ENCODE measurements around the gene IL15RA.

The IL15RA gene

GRCh38 chr10:5988336-5988920 is 11.1 kb upstream of the IL15RA start:
- Histone ChIP-seq H3K36me3 (no peaks in the 10 kb centered on the region), H3K27ac (no peak overlapping the region), H3K4me3 (no peak overlapping the region), H3K4me2 (no peak overlapping the region), H3K4me1 (0 out of 2 replicates have a peak, but pooled peaks cover 5% of the 10 kb centered on the region), H4K20me1 (no peaks in the 10 kb centered on the region), H3K9me3 (peaks cover 14% of the 10 kb centered on the region), H3K9ac (no peak overlapping the region), H3K27me3 (no peaks in the 10 kb centered on the region)
- TF ChIP-seq Cebpa-rat (IDR thresholded peaks at IDR 0.05), result no peak

- Histone ChIP-seq H3K4me2 (no peak overlapping the region), H3K9ac (no peak overlapping the region), H4K20me1 (no peaks in the 10 kb centered on the region), H3K9me3 (peaks cover 14% of the 10 kb centered on the region), H3K4me1 (0 out of 2 replicates have a peak, but pooled peaks cover 5% of the 10 kb centered on the region), H3K36me3 (no peaks in the 10 kb centered on the region), H3K27me3 (no peaks in the 10 kb centered on the region), H3K27ac (no peak overlapping the region), H3K4me3 (no peak overlapping the region)
- TF ChIP-seq Cebpa-rat (IDR thresholded peaks at IDR 0.05), result no peak
Measured at GRCh38 chr10:5987747-5988146, 10.4 kb upstream of the IL15RA start.

- Histone ChIP-seq H3K36me3 (no peaks in the 10 kb centered on the region), H3K27me3 (no peaks in the 10 kb centered on the region), H4K20me1 (no peaks in the 10 kb centered on the region), H3K4me1 (0 out of 2 replicates have a peak, but pooled peaks cover 5% of the 10 kb centered on the region), H3K9me3 (no peaks in the 10 kb centered on the region), H3K4me3 (no peak overlapping the region), H3K4me2 (no peak overlapping the region), H3K9ac (no peak overlapping the region), H3K27ac (no peak overlapping the region)
- no peak for TF ChIP-seq Cebpa-rat (IDR thresholded peaks at IDR 0.05)
Measured at GRCh38 chr10:5985029-5985428, 7.7 kb upstream of the IL15RA start.

GRCh38 chr10:5983774-5984173 is 6.4 kb upstream of the IL15RA start:
- TF ChIP-seq Cebpa-rat (IDR thresholded peaks at IDR 0.05), result no peak
- Histone ChIP-seq H3K9ac (no peak overlapping the region), H3K27ac (no peak overlapping the region), H3K9me3 (no peaks in the 10 kb centered on the region), H3K4me1 (0 out of 2 replicates have a peak, but pooled peaks cover 5% of the 10 kb centered on the region), H4K20me1 (no peaks in the 10 kb centered on the region), H3K4me3 (no peak overlapping the region), H3K4me2 (no peak overlapping the region), H3K36me3 (no peaks in the 10 kb centered on the region), H3K27me3 (no peaks in the 10 kb centered on the region)

- Histone ChIP-seq H3K4me3 (no peak overlapping the region), H3K27me3 (no peaks in the 10 kb centered on the region), H3K4me1 (peaks cover 11% of the 10 kb centered on the region), H4K20me1 (no peaks in the 10 kb centered on the region), H3K9ac (no peak overlapping the region), H3K4me2 (no peak overlapping the region), H3K9me3 (no peaks in the 10 kb centered on the region), H3K36me3 (no peaks in the 10 kb centered on the region), H3K27ac (no peak overlapping the region)
- no peak for TF ChIP-seq Cebpa-rat (IDR thresholded peaks at IDR 0.05)
Measured at GRCh38 chr10:5981529-5981928, 4.2 kb upstream of the IL15RA start.

- TF ChIP-seq Cebpa-rat (IDR thresholded peaks at IDR 0.05), result no peak
- no peaks in the 10 kb centered on the region for H3K9me3 ChIP-seq
- H3K4me2 ChIP-seq, result peak overlapping the region; percentile 95
- peaks cover 16% of the 10 kb centered on the region for H3K4me1 ChIP-seq
- H3K9ac ChIP-seq, result peak overlapping the region; percentile 83; the same call in 1 of the 2 replicates
- peak overlapping the region; percentile 83 for H3K4me3 ChIP-seq
- H3K27ac ChIP-seq, result no peak overlapping the region
- H4K20me1 ChIP-seq, result no peaks in the 10 kb centered on the region
- H3K27me3 ChIP-seq, result no peaks in the 10 kb centered on the region
- H3K36me3 ChIP-seq, result no peaks in the 10 kb centered on the region
Measured at GRCh38 chr10:5978230-5978489, 817 bp upstream of the IL15RA start.

GRCh38 chr10:5976512-5977470 is 552 bp downstream of the IL15RA start:
- TF ChIP-seq Cebpa-rat (IDR thresholded peaks at IDR 0.05), result no peak
- Histone ChIP-seq H3K4me2 (peak overlapping the region; percentile 95), H3K36me3 (no peaks in the 10 kb centered on the region), H3K4me1 (peaks cover 16% of the 10 kb centered on the region), H3K27ac (peak overlapping the region; percentile 84), H4K20me1 (no peaks in the 10 kb centered on the region), H3K9me3 (no peaks in the 10 kb centered on the region), H3K27me3 (no peaks in the 10 kb centered on the region), H3K4me3 (peak overlapping the region; percentile 83), H3K9ac (peak overlapping the region; percentile 83)

- TF ChIP-seq Cebpa-rat (IDR thresholded peaks at IDR 0.05), result peak; percentile 71; the same call in 1 of the 2 replicates
- H3K9me3 ChIP-seq, result no peaks in the 10 kb centered on the region
- H4K20me1 ChIP-seq, result no peaks in the 10 kb centered on the region
- H3K4me1 ChIP-seq, result peaks cover 16% of the 10 kb centered on the region
- peak overlapping the region; percentile 83 for H3K4me3 ChIP-seq
- H3K9ac ChIP-seq, result peak overlapping the region; percentile 83; the same call in 1 of the 2 replicates
- no peak overlapping the region for H3K27ac ChIP-seq
- H3K36me3 ChIP-seq, result no peaks in the 10 kb centered on the region
- peak overlapping the region; percentile 95 for H3K4me2 ChIP-seq
- no peaks in the 10 kb centered on the region for H3K27me3 ChIP-seq
Measured at GRCh38 chr10:5975641-5976473, 1.5 kb downstream of the IL15RA start.

GRCh38 chr10:5973069-5973468 is 4.3 kb downstream of the IL15RA start:
- Histone ChIP-seq H3K4me1 (peaks cover 11% of the 10 kb centered on the region), H3K27ac (no peak overlapping the region), H4K20me1 (no peaks in the 10 kb centered on the region), H3K9ac (no peak overlapping the region), H3K4me2 (no peak overlapping the region), H3K9me3 (no peaks in the 10 kb centered on the region), H3K4me3 (no peak overlapping the region), H3K36me3 (no peaks in the 10 kb centered on the region), H3K27me3 (no peaks in the 10 kb centered on the region)
- TF ChIP-seq Cebpa-rat (IDR thresholded peaks at IDR 0.05), result no peak
